Kasumi-1 (cell line): ENCODE results near the gene COG8.
"Not testable (repeated sequence)": the region's sequence is repeated elsewhere in the genome, so short reads cannot be mapped to it uniquely, and the experiment has no call there.

Experiments used
- DNase-seq, 2 experiments: peaks; one replicate each; lab custom pipeline; 2025; lab: John Stamatoyannopoulos, UW

COG8 gene

DNA sequence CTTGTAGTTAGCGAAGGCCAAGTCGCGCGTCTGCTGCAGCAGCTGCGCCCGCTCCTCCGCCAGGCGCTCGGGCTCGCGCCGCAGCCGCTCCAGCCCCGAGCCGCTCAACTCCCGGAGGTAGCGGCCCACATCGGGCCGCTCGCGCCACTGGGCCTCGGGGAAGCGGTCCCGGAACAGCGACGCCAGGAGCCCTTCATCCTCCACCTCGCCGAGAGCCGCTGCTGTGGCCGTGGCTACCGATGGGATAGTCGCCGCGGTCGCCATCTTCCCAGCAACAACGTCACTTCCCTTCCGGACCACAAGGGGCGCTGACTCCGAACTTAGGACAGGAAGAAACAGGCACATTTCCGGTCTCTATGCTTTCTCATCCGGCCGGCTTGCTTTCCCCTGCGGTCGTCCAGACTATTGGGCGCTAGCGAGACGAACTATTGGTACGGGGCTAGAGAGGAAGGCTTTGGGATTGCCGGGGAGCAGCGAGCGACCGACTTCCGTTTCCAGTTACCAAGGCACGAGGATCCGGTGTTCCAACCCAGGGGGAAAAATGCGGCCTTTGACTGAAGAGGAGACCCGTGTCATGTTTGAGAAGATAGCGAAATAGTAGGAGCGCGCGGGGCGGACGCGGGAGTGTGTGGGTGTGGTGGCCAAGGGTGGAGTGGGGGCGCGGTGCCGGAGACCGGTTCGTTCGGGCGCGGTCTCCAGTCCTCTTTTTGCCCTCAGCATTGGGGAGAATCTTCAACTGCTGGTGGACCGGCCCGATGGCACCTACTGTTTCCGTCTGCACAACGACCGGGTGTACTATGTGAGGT lies at the start of gene COG8, which contains the start of gene NIP7:
TSS of gene COG8 (minus strand) at position 276 of the 806 bp plus-strand sequence. CDS start at position 264, 12 bp downstream.
TSS of gene NIP7 (plus strand) at position 484 of the 806 bp plus-strand sequence. CDS start at position 542, 58 bp downstream.
- peak; percentile 100 for DNase-seq

- no peak for DNase-seq
Observed at GRCh38 chr16:69386596-69386995, 47.2 kb upstream of the COG8 start.

GRCh38 chr16:69384974-69385373 lies 45.6 kb upstream of the COG8 start:
- no peak for DNase-seq

- DNase-seq = no peak
Observed at GRCh38 chr16:69382421-69382820, 43.1 kb upstream of the COG8 start.

GRCh38 chr16:69381231-69381630 lies 41.9 kb upstream of the COG8 start:
- peak; percentile 8 to 47 for DNase-seq

- DNase-seq = no peak
Observed at GRCh38 chr16:69378760-69379159, 39.4 kb upstream of the COG8 start.

DNA sequence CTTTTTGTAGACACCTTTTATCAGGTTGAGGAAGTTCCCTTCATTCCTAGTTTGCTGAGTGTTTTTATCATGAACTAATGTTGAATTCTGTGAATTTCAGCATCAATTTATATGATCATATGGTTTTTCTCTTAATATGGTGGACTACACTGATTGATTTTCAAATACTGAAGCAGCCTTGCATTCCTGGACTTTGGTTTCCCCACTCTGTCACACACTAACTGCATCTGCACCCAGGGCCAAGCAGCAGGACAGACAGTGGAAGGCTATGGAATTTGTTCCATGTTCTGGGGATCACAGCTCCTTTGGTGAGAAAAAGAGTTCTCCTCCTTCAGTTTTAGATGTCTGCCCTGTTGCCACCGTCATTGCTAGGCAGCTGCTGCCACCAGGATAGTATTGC lies 38.7 kb upstream of the COG8 start:
- no peak for DNase-seq

GRCh38 chr16:69376393-69377059 lies 37.2 kb upstream of the COG8 start:
- DNase-seq = no peak

GRCh38 chr16:69373019-69373418 lies 33.7 kb upstream of the COG8 start:
- DNase-seq = no peak

- no peak for DNase-seq
Observed at GRCh38 chr16:69371564-69371963, 32.2 kb upstream of the COG8 start.

DNA sequence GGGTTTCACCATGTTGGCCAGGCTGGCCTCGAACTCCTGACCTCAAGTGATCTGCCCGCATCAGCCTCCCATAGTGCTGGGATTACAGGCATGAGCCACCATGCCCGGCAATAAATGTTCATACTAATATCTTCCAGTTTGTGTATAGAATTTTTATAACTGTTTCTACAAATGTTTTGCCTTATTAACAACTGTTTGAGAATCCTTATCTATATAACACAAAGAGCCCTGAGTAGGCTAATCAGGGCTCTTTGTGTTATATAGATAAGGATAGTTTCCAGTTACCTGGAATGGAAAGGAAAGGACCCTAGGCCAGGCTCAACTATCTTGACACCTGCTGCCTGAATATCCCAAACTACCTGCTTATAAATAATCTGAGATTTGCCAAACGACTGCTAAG lies 29.5 kb upstream of the COG8 start:
- DNase-seq = no peak

- DNase-seq = peak; percentile 71 to 78
Observed at GRCh38 chr16:69367980-69368379, 28.6 kb upstream of the COG8 start.

DNA sequence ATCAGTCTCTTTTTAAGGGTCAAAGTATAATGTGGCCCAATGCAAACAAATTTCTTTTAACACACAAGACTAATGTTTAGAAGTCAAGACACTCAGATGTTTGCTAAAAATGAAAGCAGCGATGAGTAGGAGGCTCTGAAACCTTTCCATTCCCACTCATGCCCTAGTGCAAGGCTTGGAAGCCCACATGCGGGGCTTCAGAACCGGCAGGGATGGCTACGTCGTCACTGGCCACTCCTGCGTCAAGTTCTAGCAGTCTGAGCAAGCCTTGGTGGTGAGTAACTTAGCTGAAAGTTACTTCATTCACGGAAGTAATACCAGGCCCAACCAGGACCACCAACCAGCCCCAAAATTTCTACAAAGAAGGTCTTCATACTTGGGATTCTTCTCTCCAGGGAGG lies 27.1 kb upstream of the COG8 start:
- DNase-seq = no peak

GRCh38 chr16:69365901-69366300 lies 26.5 kb upstream of the COG8 start:
- DNase-seq = no peak

GRCh38 chr16:69364088-69364487 lies 24.7 kb upstream of the COG8 start:
- no peak for DNase-seq

GRCh38 chr16:69363281-69363717 lies 23.9 kb upstream of the COG8 start:
- no peak for DNase-seq

DNA sequence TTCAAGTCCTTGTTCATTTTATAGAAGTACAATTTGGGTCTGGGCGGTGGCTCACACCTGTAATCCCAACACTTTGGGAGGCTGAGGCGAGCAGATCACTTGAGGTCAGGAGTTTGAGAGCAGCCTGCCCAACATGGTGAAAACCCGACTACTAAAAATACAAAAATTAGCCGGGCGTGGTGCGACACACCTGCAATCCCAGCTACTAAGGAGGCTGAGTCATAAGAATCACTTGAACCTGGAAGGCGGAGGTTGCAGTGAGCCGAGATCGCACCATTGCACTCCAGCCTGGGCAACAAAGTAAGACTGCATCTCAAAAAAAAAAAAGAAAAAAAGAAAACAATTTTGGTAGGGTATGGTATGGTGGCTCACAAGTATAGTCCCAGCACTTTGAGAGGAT lies 20.7 kb upstream of the COG8 start:
- DNase-seq = not testable (repeated sequence)

- no peak for DNase-seq
Observed at GRCh38 chr16:69351309-69352027, 12.1 kb upstream of the COG8 start, which contains the start of gene TMED6. TMED6 (minus strand) TSS chr16:69351786; CDS start chr16:69351753, 33 bp downstream.

DNA sequence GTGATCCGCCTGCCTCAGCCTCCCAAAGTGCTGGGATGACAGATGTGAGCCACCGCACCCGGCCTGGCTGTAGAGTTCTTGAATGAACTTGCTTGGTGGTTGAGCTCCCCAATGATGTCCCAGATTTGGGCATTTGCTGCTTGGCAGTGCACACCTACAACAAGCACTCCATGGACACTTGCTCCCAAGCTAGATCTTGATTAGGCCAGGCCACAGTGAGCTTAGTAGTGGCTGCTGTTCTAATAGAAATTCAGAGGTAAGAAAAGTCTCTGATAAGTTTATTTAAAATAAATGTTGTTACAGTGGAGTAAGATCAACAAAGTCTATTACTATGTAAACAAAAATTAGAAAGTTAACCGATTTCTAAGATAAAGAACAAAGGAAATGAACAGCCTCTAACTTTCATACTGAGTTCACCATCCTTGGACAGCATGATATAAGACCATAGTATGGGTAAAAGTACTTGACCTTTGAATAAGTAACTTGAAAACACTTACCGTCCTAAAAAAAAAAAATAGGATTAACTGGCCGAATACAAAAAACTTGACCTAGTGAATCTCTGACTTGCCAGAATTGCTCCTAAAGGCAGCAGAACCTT lies 11.3 kb upstream of the COG8 start:
- no peak for DNase-seq

GRCh38 chr16:69349536-69349935 lies 10.2 kb upstream of the COG8 start:
- no peak for DNase-seq

DNA sequence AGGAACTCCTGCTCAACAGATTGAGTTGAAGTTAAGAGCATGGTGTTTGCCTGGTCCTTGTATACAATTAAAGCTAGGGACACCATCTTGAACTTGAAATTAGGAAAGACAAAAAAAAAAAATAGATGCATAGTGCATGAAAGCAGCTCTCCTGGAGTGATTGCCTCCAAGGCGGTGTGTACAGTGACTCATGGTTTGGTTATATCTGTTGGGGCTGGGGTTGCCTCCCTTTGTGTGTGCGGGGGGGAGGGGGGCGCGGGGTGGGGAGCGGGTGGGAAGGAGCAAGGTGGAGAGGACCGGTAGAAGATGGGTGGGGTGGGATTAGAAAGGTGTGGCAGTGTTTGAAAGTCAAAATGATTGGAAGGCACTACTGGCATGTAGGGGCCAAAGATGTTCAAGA lies 8.9 kb upstream of the COG8 start:
- DNase-seq = no peak

GRCh38 chr16:69346683-69347082 lies 7.3 kb upstream of the COG8 start:
- DNase-seq = no peak
